Mesothelial cell of epicardium (in vitro differentiated cells): Measurements from ENCODE around the gene SPATA6. TPM values are rescaled to one million over a fixed set of nuclear protein-coding genes. Genes with fewer than 3 reads are reported as not detected.

ENCODE experiments used
- DNase-seq, 2 experiments: peaks; one replicate each; pipeline ENCODE4 v3.0.0; 2021; ENCODE audit warnings: low spot score in 2 of 2; ENCODE audit not compliant: unreplicated experiment in 2 of 2
- H3K27ac Mint-ChIP-seq: 2 replicates; pipeline ENCODE4 v1.8.0; 2021; ENCODE audit warnings: mixed read lengths
- H3K27me3 Mint-ChIP-seq: 2 replicates; pipeline ENCODE4 v1.8.0; 2021; ENCODE audit warnings: low read depth, mixed read lengths
- H3K36me3 Mint-ChIP-seq: 2 replicates; pipeline ENCODE4 v1.8.0; 2021; ENCODE audit warnings: mixed read lengths
- H3K4me1 Mint-ChIP-seq: 2 replicates; pipeline ENCODE4 v1.8.0; 2021; ENCODE audit warnings: mixed read lengths
- H3K4me3 Mint-ChIP-seq: 2 replicates; pipeline ENCODE4 v1.8.0; 2021; ENCODE audit warnings: mild to moderate bottlenecking, moderate library complexity, mixed read lengths
- H3K9me3 Mint-ChIP-seq: 2 replicates; pipeline ENCODE4 v1.8.0; 2021; ENCODE audit warnings: mixed read lengths
- CTCF ChIP-seq: fragments of 200-600 bp; sonication (generic); IDR thresholded peaks from one replicate; pipeline ENCODE4 v1.5.0; 2021; ENCODE audit warnings: antibody characterized with exemption; ENCODE audit not compliant: unreplicated experiment
- total RNA-seq: library from RNA; stranded (reverse); gene quantifications from 3 replicates; pipeline ENCODE4 v1.2.1, GENCODE V29; 2021

The SPATA6 gene
- total RNA-seq, 1 donor from 2014 or later = 17.9 TPM

- Mint-ChIP-seq H3K4me1 (peaks cover 30% of the 10 kb centered on the region), H3K4me3 (peak overlapping the region; percentile 90), H3K27me3 (no peaks in the 10 kb centered on the region), H3K36me3 (no peaks in the 10 kb centered on the region), H3K27ac (peak overlapping the region; percentile 18), H3K9me3 (peaks cover 6% of the 10 kb centered on the region)
- TF ChIP-seq CTCF = no peak
- no peak for DNase-seq
Measured at GRCh38 chr1:48470481-48470855, 1.5 kb downstream of the SPATA6 start.

- no peak for DNase-seq
- no peak for TF ChIP-seq CTCF
- Mint-ChIP-seq H3K4me3 (peak overlapping the region; percentile 90), H3K9me3 (peaks cover 3% of the 10 kb centered on the region), H3K27ac (peak overlapping the region; percentile 18), H3K36me3 (no peaks in the 10 kb centered on the region), H3K27me3 (no peaks in the 10 kb centered on the region), H3K4me1 (peaks cover 30% of the 10 kb centered on the region)
Measured at GRCh38 chr1:48469616-48470480, 2.2 kb downstream of the SPATA6 start.

- peaks cover 22% of the 10 kb centered on the region for H3K4me1 Mint-ChIP-seq
- no peaks in the 10 kb centered on the region for H3K27me3 Mint-ChIP-seq
- H3K4me3 Mint-ChIP-seq = no peak overlapping the region
- no peak for TF ChIP-seq CTCF
- H3K27ac Mint-ChIP-seq = no peak overlapping the region
- no peaks in the 10 kb centered on the region for H3K36me3 Mint-ChIP-seq
- H3K9me3 Mint-ChIP-seq = no peaks in the 10 kb centered on the region
- DNase-seq = no peak
Measured at GRCh38 chr1:48466594-48466993, 5.4 kb downstream of the SPATA6 start.

GRCh38 chr1:48462716-48463302, 9.2 kb downstream of the SPATA6 start:
- no peaks in the 10 kb centered on the region for H3K4me1 Mint-ChIP-seq
- peaks cover 4% of the 10 kb centered on the region for H3K9me3 Mint-ChIP-seq
- no peak for DNase-seq
- no peaks in the 10 kb centered on the region for H3K27me3 Mint-ChIP-seq
- no peak for TF ChIP-seq CTCF
- H3K4me3 Mint-ChIP-seq = no peak overlapping the region
- no peaks in the 10 kb centered on the region for H3K36me3 Mint-ChIP-seq
- no peak overlapping the region for H3K27ac Mint-ChIP-seq

- DNase-seq = no peak
- no peaks in the 10 kb centered on the region for H3K9me3 Mint-ChIP-seq
- peaks cover 7% of the 10 kb centered on the region for H3K36me3 Mint-ChIP-seq
- no peaks in the 10 kb centered on the region for H3K27me3 Mint-ChIP-seq
- H3K4me3 Mint-ChIP-seq = no peak overlapping the region
- no peaks in the 10 kb centered on the region for H3K4me1 Mint-ChIP-seq
- no peak for TF ChIP-seq CTCF
- H3K27ac Mint-ChIP-seq = no peak overlapping the region
Measured at GRCh38 chr1:48450505-48450904, 21.5 kb downstream of the SPATA6 start.
